ELR (cell line): Measurements from ENCODE around the gene PRR36.

Experiments
- DNase-seq: peaks from one replicate; pipeline ENCODE4 v3.0.0-alpha.2; 2015; ENCODE audit warnings: low read depth

Gene PRR36

GRCh38 chr19:7898967-7899366, 24.8 kb upstream of the PRR36 start:
- DNase-seq, result no peak

DNA sequence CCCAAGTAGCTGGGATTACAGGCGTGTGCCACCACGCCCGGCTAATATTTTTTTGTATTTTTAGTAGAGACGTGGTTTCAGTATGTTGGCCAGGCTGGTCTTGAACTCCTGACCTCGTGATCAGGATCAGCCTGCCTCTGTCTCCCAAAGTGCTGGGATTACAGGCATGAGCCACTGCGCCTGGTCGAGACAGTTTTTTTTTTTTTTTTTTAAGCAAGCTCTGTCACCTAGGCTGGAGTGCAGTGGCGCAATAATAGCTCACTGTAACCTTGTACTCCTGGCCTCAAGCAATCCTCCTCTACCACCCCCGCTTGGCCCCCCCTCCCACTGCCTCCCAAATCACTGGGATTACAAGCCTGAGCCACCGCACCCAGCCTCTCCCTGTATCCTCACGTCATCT, 23.1 kb upstream of the PRR36 start:
- no peak for DNase-seq

DNA sequence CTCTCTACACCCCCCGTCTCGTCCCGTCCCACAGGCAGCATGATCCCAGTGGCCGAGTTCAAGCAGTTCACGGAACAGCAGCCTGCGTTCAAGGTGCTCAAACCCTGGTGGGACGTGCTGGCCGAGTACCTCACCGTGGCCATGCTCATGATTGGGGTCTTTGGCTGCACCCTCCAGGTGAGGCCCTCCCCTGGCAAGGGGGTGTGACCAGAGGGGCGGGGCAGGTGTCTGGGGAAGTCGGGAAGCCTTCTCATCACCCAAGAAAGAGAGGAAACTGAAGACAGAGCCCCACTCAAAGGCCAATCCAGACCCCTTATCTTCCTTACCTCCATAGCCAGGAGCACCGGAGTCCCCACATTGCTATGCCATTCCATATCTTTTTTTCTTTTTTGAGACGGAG, 21.4 kb upstream of the PRR36 start:
- no peak for DNase-seq

GRCh38 chr19:7894612-7895309, 20.6 kb upstream of the PRR36 start:
- no peak for DNase-seq

GRCh38 chr19:7893362-7894101, 19.3 kb upstream of the PRR36 start:
- DNase-seq, result peak; percentile 88

DNA sequence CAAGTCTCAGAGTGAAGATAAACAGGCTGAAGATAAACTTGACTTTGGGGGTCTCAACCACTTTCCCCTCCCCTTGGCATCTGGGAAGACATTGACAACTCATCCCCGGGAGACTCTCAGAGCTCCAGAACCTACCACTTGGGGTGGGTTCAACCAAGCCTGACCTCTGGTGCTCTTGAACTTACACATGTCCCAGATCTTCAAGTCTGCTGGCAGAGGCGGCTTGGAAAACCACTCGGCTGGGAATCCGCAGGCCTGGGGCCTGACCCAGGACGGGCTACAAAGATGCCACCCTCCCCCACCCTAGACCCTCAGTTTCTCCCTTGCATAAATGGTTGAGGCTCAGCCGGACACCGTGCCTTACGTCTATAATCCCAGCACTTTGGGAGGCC, 14.6 kb upstream of the PRR36 start:
- no peak for DNase-seq

- peak; percentile 87 for DNase-seq
Observed at GRCh38 chr19:7888145-7888825, 14.1 kb upstream of the PRR36 start, which contains the start of gene LRRC8E. LRRC8E (plus strand) TSS chr19:7888510; CDS start chr19:7895604, 7,094 bp downstream.

DNA sequence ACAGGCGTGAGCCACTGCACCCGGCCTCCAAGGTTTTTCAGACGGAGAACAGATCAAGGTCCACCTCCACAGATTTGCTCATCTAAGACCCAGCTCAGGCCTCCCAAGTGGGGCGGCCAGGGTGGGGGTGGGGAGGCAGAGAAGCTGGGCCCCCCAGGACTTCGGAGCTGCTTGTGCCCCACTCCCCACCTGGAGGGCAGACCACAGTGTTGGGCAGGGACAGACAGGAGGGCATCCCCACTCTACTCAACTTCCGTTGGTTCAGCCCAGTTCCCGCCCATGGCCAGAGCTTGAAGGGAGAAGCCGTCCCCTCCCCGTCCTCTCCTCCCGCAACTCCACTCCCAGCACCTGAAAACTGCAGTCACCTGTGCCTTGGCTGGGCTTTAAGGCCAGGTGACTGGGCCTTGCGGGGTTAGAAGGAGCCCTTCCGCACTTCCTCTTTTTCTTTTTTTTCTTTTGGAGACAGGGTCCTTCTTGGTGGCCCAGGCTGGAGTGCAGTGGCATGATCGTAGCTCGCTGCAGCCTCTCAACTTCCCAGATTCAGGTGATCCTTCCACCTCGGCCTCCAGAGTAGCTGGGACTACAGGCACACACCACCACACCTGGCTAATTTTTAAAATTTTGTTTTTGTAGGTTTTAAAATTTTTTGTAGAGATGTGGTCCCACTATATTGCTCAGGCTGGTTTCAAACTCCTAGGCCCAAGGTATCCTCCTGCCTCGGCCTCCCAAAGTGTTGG, 13.4 kb upstream of the PRR36 start:
- DNase-seq, result no peak

GRCh38 chr19:7885818-7886217, 11.6 kb upstream of the PRR36 start:
- no peak for DNase-seq

- DNase-seq, result peak; percentile 69
Observed at GRCh38 chr19:7883796-7884570, 9.8 kb upstream of the PRR36 start.

- DNase-seq, result no peak
Observed at GRCh38 chr19:7883105-7883504, 8.9 kb upstream of the PRR36 start.

DNA sequence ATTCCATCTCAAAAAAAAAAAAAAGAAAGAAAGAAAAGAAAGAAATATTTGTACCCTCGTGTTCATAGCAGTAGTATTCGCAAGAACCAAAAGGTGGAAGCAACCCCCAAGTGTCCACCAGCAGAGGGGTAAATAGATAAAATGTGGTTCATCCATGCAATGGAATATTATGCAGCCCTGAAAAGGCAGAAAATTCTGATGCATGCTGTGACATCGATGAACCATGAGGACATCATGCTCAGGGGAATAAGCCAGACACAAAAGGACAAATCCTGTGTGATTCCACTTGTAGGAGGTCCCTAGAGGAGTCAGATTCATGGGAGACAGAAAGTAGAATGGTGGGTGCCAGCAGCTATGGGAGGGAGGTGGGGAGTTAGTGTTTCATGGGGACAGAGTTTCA, 7.7 kb upstream of the PRR36 start:
- no peak for DNase-seq

- DNase-seq, result no peak
Observed at GRCh38 chr19:7879836-7880235, 5.6 kb upstream of the PRR36 start.

- no peak for DNase-seq
Observed at GRCh38 chr19:7879111-7879807, 5.1 kb upstream of the PRR36 start.

DNA sequence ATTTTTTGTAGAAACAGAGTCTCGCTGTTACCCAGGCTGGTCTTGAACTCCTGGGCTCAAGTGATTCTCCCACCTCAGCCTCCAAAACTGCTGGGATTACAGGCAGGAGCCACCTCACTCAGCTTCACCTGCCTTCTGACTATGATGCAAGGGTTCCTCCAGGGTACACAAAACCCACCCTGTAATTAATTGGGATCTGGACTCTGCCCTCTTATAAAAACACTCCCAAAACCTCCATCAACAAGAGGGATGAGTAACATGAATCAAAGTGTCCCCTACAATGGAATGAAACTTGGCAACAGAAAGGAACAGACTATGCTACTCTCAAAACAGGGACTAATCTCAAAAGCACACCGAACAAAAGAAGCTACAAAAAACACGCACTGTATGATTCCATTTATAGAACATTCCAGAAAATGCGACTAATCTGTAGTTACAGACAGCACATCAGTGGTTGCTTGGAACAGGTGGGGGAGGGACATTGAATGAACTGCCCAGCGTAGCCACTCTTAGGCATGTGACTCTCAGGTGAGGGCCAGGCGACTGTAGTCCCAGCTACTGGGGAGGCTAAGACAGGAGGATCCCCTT, 3.2 kb upstream of the PRR36 start:
- no peak for DNase-seq

DNA sequence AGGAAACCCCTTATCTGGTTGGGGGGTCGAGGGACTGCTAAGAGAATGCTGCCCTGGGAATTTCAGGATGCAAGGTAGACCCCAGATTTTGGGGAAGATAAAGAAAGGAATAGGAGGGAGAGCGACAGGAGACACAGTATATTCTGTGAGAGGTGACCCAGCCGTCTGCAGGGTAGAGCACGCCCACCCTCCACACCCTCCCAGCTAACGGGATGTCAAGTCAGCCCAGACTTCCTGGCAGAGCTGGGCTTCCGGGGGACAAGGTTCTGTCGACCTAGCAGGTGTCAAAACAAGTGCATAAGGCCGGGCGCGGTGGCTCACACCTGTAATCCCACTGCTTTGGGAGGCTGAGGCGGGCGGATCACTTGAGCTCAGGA, 695 bp upstream of the PRR36 start:
- no peak for DNase-seq

GRCh38 chr19:7873304-7874075, 700 bp downstream of the PRR36 start:
- no peak for DNase-seq

GRCh38 chr19:7872306-7873204, 1.6 kb downstream of the PRR36 start:
- no peak for DNase-seq
